ENCODE results near the gene RGS19. TPM values are rescaled to one million over a fixed set of nuclear protein-coding genes. Genes with fewer than 3 reads are reported as not detected.
"Not testable (repeated sequence)": the region's sequence is repeated elsewhere in the genome, so short reads cannot be mapped to it uniquely, and the experiment has no call there.

Gene RGS19
- 10 to 100 TPM; 20.6 to 23.5 TPM for total RNA-seq

- no peaks in the 10 kb centered on the region for H3K9me3 Mint-ChIP-seq
- H3K4me1 Mint-ChIP-seq (ENCODE audit: low read depth), result peaks cover 38% of the 10 kb centered on the region
- intact Hi-C loops (cut with micrococcal nuclease), result loop anchor here (2.0 to 5.0 kb wide), 3 partner anchors 99 to 342 kb away; partner anchors contain the start of genes LIME1, PCMTD2, PRPF6 and SLC2A4RG
- H3K36me3 Mint-ChIP-seq (ENCODE audit: low read depth), result peaks cover 2% of the 10 kb centered on the region
- peak; percentile 73 for DNase-seq
- H3K27me3 Mint-ChIP-seq (ENCODE audit: low read depth), result peaks cover 3% of the 10 kb centered on the region
- H3K27ac Mint-ChIP-seq, result peak within 1 kb of the TSS; percentile 82
- H3K4me3 Mint-ChIP-seq, result peak within 1 kb of the TSS; percentile 87
- CTCF ChIA-PET, result interaction anchor here (0.9 to 1.8 kb wide), 7 partner anchors 17 to 99 kb away, joined by 3 to 6 read pairs (median 3); partner anchors contain the start of gene PRPF6
Measured at GRCh38 chr20:64079273-64080012, at the start of gene RGS19. Gene RGS19, minus strand, starts transcription at chr20:64079518. Its CDS starts 2,632 bp downstream, at chr20:64076886.

GRCh38 chr20:64123517-64123916 is 44.2 kb upstream of the RGS19 start:
- H3K4me3 Mint-ChIP-seq; H3K4me1 Mint-ChIP-seq (ENCODE audit: low read depth); H3K36me3 Mint-ChIP-seq (ENCODE audit: low read depth); H3K27me3 Mint-ChIP-seq (ENCODE audit: low read depth); H3K27ac Mint-ChIP-seq; intact Hi-C loops (cut with micrococcal nuclease); DNase-seq; CTCF ChIA-PET; H3K9me3 Mint-ChIP-seq: not testable (repeated sequence)

- H3K4me1 Mint-ChIP-seq (ENCODE audit: low read depth); H3K36me3 Mint-ChIP-seq (ENCODE audit: low read depth); intact Hi-C loops (cut with micrococcal nuclease); H3K27me3 Mint-ChIP-seq (ENCODE audit: low read depth); DNase-seq; H3K9me3 Mint-ChIP-seq; H3K4me3 Mint-ChIP-seq; H3K27ac Mint-ChIP-seq: not testable (repeated sequence)
- CTCF ChIA-PET, result interaction anchor here (0.6 kb wide), 1 partner anchor 42 kb away, joined by 3 read pairs; no protein-coding TSS in a partner anchor
Measured at GRCh38 chr20:64122927-64123326, 43.6 kb upstream of the RGS19 start.

- intact Hi-C loops (cut with micrococcal nuclease), result no loop called here
- Mint-ChIP-seq H3K36me3 (ENCODE audit: low read depth) (no peaks in the 10 kb centered on the region), H3K27ac (no peak overlapping the region), H3K4me1 (ENCODE audit: low read depth) (peaks cover 8% of the 10 kb centered on the region), H3K27me3 (ENCODE audit: low read depth) (no peaks in the 10 kb centered on the region), H3K4me3 (no peak overlapping the region), H3K9me3 (no peaks in the 10 kb centered on the region)
- DNase-seq, result no peak
- CTCF ChIA-PET, result interaction anchor here (3.0 to 3.3 kb wide), 2 partner anchors 38 to 83 kb away, joined by 39 to 47 read pairs; partner anchors contain the start of gene LKAAEAR1
Measured at GRCh38 chr20:64121586-64121985, 42.3 kb upstream of the RGS19 start.

- no peak for DNase-seq
- H3K36me3 Mint-ChIP-seq (ENCODE audit: low read depth), result no peaks in the 10 kb centered on the region
- intact Hi-C loops (cut with micrococcal nuclease), result loop anchor here (1.0 kb wide), 3 partner anchors 37 to 140 kb away; no protein-coding TSS in a partner anchor
- no peaks in the 10 kb centered on the region for H3K9me3 Mint-ChIP-seq
- peak overlapping the region; percentile 72 for H3K27ac Mint-ChIP-seq
- CTCF ChIA-PET, result interaction anchor here (0.6 to 3.3 kb wide), 21 partner anchors 8 to 778 kb away, joined by 3 to 47 read pairs (median 4); partner anchors contain the start of genes LKAAEAR1, OPRL1, PRPF6 and PTK6
- peaks cover 8% of the 10 kb centered on the region for H3K4me1 Mint-ChIP-seq (ENCODE audit: low read depth)
- H3K4me3 Mint-ChIP-seq, result no peak overlapping the region
- no peaks in the 10 kb centered on the region for H3K27me3 Mint-ChIP-seq (ENCODE audit: low read depth)
Measured at GRCh38 chr20:64119681-64120341, 40.5 kb upstream of the RGS19 start.

GRCh38 chr20:64119301-64119680 is 40.0 kb upstream of the RGS19 start:
- H3K27me3 Mint-ChIP-seq (ENCODE audit: low read depth), result no peaks in the 10 kb centered on the region
- H3K4me1 Mint-ChIP-seq (ENCODE audit: low read depth), result peaks cover 8% of the 10 kb centered on the region
- DNase-seq, result no peak
- CTCF ChIA-PET, result interaction anchor here (0.6 to 3.3 kb wide), 7 partner anchors 35 to 778 kb away, joined by 3 to 47 read pairs (median 4); partner anchors contain the start of genes LKAAEAR1 and TCEA2
- H3K36me3 Mint-ChIP-seq (ENCODE audit: low read depth), result no peaks in the 10 kb centered on the region
- H3K9me3 Mint-ChIP-seq, result no peaks in the 10 kb centered on the region
- H3K4me3 Mint-ChIP-seq, result no peak overlapping the region
- intact Hi-C loops (cut with micrococcal nuclease), result no loop called here
- H3K27ac Mint-ChIP-seq, result no peak overlapping the region

- H3K9me3 Mint-ChIP-seq; CTCF ChIA-PET; H3K36me3 Mint-ChIP-seq (ENCODE audit: low read depth); DNase-seq; H3K27ac Mint-ChIP-seq; H3K4me3 Mint-ChIP-seq; H3K4me1 Mint-ChIP-seq (ENCODE audit: low read depth); H3K27me3 Mint-ChIP-seq (ENCODE audit: low read depth); intact Hi-C loops (cut with micrococcal nuclease): not testable (repeated sequence)
Measured at GRCh38 chr20:64117432-64117777, 38.1 kb upstream of the RGS19 start.

- H3K4me1 Mint-ChIP-seq (ENCODE audit: low read depth), result peaks cover 8% of the 10 kb centered on the region
- no peaks in the 10 kb centered on the region for H3K36me3 Mint-ChIP-seq (ENCODE audit: low read depth)
- H3K4me3 Mint-ChIP-seq, result no peak overlapping the region
- H3K27me3 Mint-ChIP-seq (ENCODE audit: low read depth), result no peaks in the 10 kb centered on the region
- H3K9me3 Mint-ChIP-seq, result no peaks in the 10 kb centered on the region
- CTCF ChIA-PET, result no interaction called here
- no peak for DNase-seq
- H3K27ac Mint-ChIP-seq, result no peak overlapping the region
- intact Hi-C loops (cut with micrococcal nuclease), result no loop called here
Measured at GRCh38 chr20:64116541-64117431, 37.5 kb upstream of the RGS19 start.

GRCh38 chr20:64116016-64116415 is 36.7 kb upstream of the RGS19 start:
- H3K4me3 Mint-ChIP-seq, result no peak overlapping the region
- no peak overlapping the region for H3K27ac Mint-ChIP-seq
- H3K9me3 Mint-ChIP-seq, result no peaks in the 10 kb centered on the region
- CTCF ChIA-PET, result no interaction called here
- no peaks in the 10 kb centered on the region for H3K27me3 Mint-ChIP-seq (ENCODE audit: low read depth)
- H3K36me3 Mint-ChIP-seq (ENCODE audit: low read depth), result no peaks in the 10 kb centered on the region
- H3K4me1 Mint-ChIP-seq (ENCODE audit: low read depth), result peaks cover 8% of the 10 kb centered on the region
- DNase-seq, result no peak
- intact Hi-C loops (cut with micrococcal nuclease), result no loop called here

GRCh38 chr20:64115171-64115911 is 36.0 kb upstream of the RGS19 start:
- Mint-ChIP-seq H3K27me3 (ENCODE audit: low read depth) (no peaks in the 10 kb centered on the region), H3K27ac (no peak overlapping the region), H3K4me3 (no peak overlapping the region), H3K9me3 (no peaks in the 10 kb centered on the region), H3K4me1 (ENCODE audit: low read depth) (peaks cover 6% of the 10 kb centered on the region), H3K36me3 (ENCODE audit: low read depth) (no peaks in the 10 kb centered on the region)
- no peak for DNase-seq
- CTCF ChIA-PET, result interaction anchor here (1.7 kb wide), 1 partner anchor 10 kb away, joined by 6 read pairs; no protein-coding TSS in a partner anchor
- intact Hi-C loops (cut with micrococcal nuclease), result no loop called here

GRCh38 chr20:64114356-64114971 is 35.1 kb upstream of the RGS19 start:
- Mint-ChIP-seq H3K9me3 (no peaks in the 10 kb centered on the region), H3K27ac (no peak overlapping the region), H3K27me3 (ENCODE audit: low read depth) (no peaks in the 10 kb centered on the region), H3K4me3 (no peak overlapping the region), H3K36me3 (ENCODE audit: low read depth) (no peaks in the 10 kb centered on the region), H3K4me1 (ENCODE audit: low read depth) (no peaks in the 10 kb centered on the region)
- DNase-seq, result no peak
- CTCF ChIA-PET, result interaction anchor here (1.7 kb wide), 1 partner anchor 11 kb away, joined by 6 read pairs; no protein-coding TSS in a partner anchor
- intact Hi-C loops (cut with micrococcal nuclease), result no loop called here
